Glutamatergic neuron (in vitro differentiated cells): ENCODE results near the gene WDR82. TPM values are rescaled to one million over a fixed set of nuclear protein-coding genes. Genes with fewer than 3 reads are reported as not detected.

Source experiments
- DNase-seq: peaks from one replicate; pipeline ENCODE4 v3.0.0; 2022
- H3K27ac Mint-ChIP-seq: one replicate; pipeline ENCODE4 v1.8.0; 2020; ENCODE audit warnings: mild to moderate bottlenecking, mixed read lengths, inconsistent platforms; ENCODE audit not compliant: unreplicated experiment
- H3K27me3 Mint-ChIP-seq: one replicate; pipeline ENCODE4 v1.8.0; 2020; ENCODE audit warnings: mild to moderate bottlenecking, moderate library complexity, mixed read lengths, inconsistent platforms; ENCODE audit not compliant: unreplicated experiment
- H3K36me3 Mint-ChIP-seq: one replicate; pipeline ENCODE4 v1.8.0; 2020; ENCODE audit warnings: mild to moderate bottlenecking, mixed read lengths, inconsistent platforms; ENCODE audit not compliant: unreplicated experiment
- H3K4me1 Mint-ChIP-seq: one replicate; pipeline ENCODE4 v1.8.0; 2020; ENCODE audit warnings: mild to moderate bottlenecking, low read depth, mixed read lengths, inconsistent platforms; ENCODE audit not compliant: unreplicated experiment
- H3K4me3 Mint-ChIP-seq: one replicate; pipeline ENCODE4 v1.8.0; 2020; ENCODE audit warnings: mild to moderate bottlenecking, mixed read lengths, inconsistent platforms; ENCODE audit not compliant: unreplicated experiment
- H3K9me3 Mint-ChIP-seq: one replicate; pipeline ENCODE4 v1.8.0; 2020; ENCODE audit warnings: mild to moderate bottlenecking, moderate library complexity, mixed read lengths, inconsistent platforms; ENCODE audit not compliant: unreplicated experiment
- microRNA-seq: library from miRNA; unstranded; fragments of <30 nt; microRNA quantifications from one replicate; pipeline ENCODE4, GENCODE V29; 2020; ENCODE audit not compliant: unreplicated experiment
- total RNA-seq: library from RNA; stranded (reverse); fragmentation: NEBNext Ultra II Directional; extraction: Animal tissue kit (Norgen Biotek cat#: 25700); gene quantifications from one replicate; pipeline ENCODE4 v1.2.1, GENCODE V29; 2021; ENCODE audit not compliant: unreplicated experiment
- TF ChIP-seq, protein P1 (sequence below): fragments of 200-600 bp; sonication (generic); IDR thresholded peaks from one replicate; pipeline ENCODE4 v1.5.0; 2021; ENCODE audit not compliant: partially characterized antibody, unreplicated experiment

The WDR82 gene
- total RNA-seq, 1 donor from 2014 or later = 118 TPM

DNA sequence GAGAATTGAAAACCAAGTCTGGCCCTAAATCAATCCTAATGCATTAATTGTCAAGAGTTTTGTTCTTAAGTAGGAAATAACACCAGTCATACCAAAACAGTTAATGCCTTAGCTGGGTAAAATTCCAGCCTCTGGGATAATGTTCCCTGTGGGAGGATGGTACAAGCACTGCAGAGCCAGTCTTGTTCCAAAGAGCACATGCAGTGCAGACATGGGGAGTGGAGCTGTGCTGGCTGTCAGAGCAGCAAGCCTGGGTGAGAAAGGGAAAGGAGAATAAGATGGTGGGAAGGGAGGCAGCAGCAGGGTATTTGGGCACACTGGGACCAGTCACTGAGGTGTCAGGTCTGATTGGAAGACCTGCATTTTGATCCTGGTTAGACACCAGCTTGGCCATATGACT lies 68.4 kb downstream of the WDR82 start:
- Mint-ChIP-seq H3K36me3 (no peaks in the 10 kb centered on the region), H3K4me1 (no peaks in the 10 kb centered on the region), H3K4me3 (no peak overlapping the region), H3K9me3 (peaks cover 1% of the 10 kb centered on the region), H3K27ac (no peak overlapping the region), H3K27me3 (peaks cover 2% of the 10 kb centered on the region)
- TF ChIP-seq, protein P1, sequence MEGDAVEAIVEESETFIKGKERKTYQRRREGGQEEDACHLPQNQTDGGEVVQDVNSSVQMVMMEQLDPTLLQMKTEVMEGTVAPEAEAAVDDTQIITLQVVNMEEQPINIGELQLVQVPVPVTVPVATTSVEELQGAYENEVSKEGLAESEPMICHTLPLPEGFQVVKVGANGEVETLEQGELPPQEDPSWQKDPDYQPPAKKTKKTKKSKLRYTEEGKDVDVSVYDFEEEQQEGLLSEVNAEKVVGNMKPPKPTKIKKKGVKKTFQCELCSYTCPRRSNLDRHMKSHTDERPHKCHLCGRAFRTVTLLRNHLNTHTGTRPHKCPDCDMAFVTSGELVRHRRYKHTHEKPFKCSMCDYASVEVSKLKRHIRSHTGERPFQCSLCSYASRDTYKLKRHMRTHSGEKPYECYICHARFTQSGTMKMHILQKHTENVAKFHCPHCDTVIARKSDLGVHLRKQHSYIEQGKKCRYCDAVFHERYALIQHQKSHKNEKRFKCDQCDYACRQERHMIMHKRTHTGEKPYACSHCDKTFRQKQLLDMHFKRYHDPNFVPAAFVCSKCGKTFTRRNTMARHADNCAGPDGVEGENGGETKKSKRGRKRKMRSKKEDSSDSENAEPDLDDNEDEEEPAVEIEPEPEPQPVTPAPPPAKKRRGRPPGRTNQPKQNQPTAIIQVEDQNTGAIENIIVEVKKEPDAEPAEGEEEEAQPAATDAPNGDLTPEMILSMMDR = no peak
- no peak for DNase-seq

DNA sequence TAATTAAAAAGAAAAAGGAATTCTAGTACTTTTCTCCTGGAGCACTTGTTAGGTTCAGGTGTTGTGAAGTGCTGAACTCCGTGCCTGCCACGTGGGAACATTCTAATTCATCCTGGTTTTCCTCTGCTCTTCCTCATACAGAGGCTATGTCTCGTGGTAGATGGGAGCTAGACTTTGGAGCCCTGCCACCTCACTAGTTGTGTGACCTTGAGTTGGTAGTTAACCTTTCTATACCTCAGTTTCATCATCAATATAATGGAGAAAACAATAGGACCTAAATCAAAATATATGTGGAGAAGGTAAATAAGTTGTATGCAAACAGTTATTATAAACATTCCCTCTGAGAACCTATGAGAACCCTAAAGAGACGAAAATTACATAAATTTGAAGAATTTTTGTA lies 69.9 kb downstream of the WDR82 start:
- H3K27me3 Mint-ChIP-seq = peaks cover 2% of the 10 kb centered on the region
- TF ChIP-seq, protein P1 = no peak
- H3K36me3 Mint-ChIP-seq = no peaks in the 10 kb centered on the region
- H3K9me3 Mint-ChIP-seq = peaks cover 1% of the 10 kb centered on the region
- no peaks in the 10 kb centered on the region for H3K4me1 Mint-ChIP-seq
- H3K4me3 Mint-ChIP-seq = no peak overlapping the region
- H3K27ac Mint-ChIP-seq = no peak overlapping the region
- DNase-seq = no peak

GRCh38 chr3:52205727-52206372 lies 72.6 kb downstream of the WDR82 start:
- no peak overlapping the region for H3K4me3 Mint-ChIP-seq
- H3K9me3 Mint-ChIP-seq = no peaks in the 10 kb centered on the region
- no peaks in the 10 kb centered on the region for H3K4me1 Mint-ChIP-seq
- H3K27ac Mint-ChIP-seq = no peak overlapping the region
- TF ChIP-seq, protein P1 = no peak
- no peaks in the 10 kb centered on the region for H3K36me3 Mint-ChIP-seq
- peaks cover 4% of the 10 kb centered on the region for H3K27me3 Mint-ChIP-seq
- no peak for DNase-seq

Small RNA genes lying within 50 kb of the gene (microRNA-seq; reads per million reads assigned to microRNA genes)
- gene MIR135A1 (120 reads per million, percentile 75 among the genes with 10 or more reads in this experiment), gene MIRLET7G (264 reads per million, percentile 82 among the genes with 10 or more reads in this experiment)

Other genes starting within 250 kb of the WDR82 start
- 9.5 TPM for gene DUSP7, start 222.1 kb downstream of the WDR82 start, total RNA-seq
- gene POC1A, start 124.2 kb downstream of the WDR82 start, total RNA-seq = 3.2 TPM
- gene ALAS1, start 80.5 kb downstream of the WDR82 start, total RNA-seq = 41.7 TPM
- gene TLR9, start 53.0 kb downstream of the WDR82 start, total RNA-seq = 0.37 TPM
- gene TWF2, start 39.5 kb downstream of the WDR82 start, total RNA-seq = 45.5 TPM
- gene PPM1M, start 32.9 kb downstream of the WDR82 start, total RNA-seq = 7.8 TPM
- 7.5 TPM for gene GLYCTK, start 9.2 kb upstream of the WDR82 start, total RNA-seq
- gene DNAH1, start 37.7 kb upstream of the WDR82 start, total RNA-seq = 8.9 TPM
- 130 TPM for gene BAP1, start 131.4 kb upstream of the WDR82 start, total RNA-seq
- gene PHF7, start 132.0 kb upstream of the WDR82 start, total RNA-seq = 8.9 TPM
- gene SEMA3G, start 166.5 kb upstream of the WDR82 start, total RNA-seq = 0.59 TPM
- gene TNNC1, start 175.4 kb upstream of the WDR82 start, total RNA-seq = 2.7 TPM
- gene NISCH, start 177.0 kb upstream of the WDR82 start, total RNA-seq = 280 TPM
- gene STAB1, start 216.7 kb upstream of the WDR82 start, total RNA-seq = 6.3 TPM